ENCODE data around the gene THY1. TPM values are rescaled to one million over a fixed set of nuclear protein-coding genes. Genes with fewer than 3 reads are reported as not detected.

THY1 gene
- total and polyA plus RNA-seq, 8 donors, result 1.4 to 28.6 (median 4.4) TPM

- 1 to 2% methylated on average over 47 to 49 of the region's 49 CpGs for WGBS, 2 donors
- Histone ChIP-seq H3K27me3 (peaks cover 0 to 12% (median 0%) of the 10 kb centered on the region in 4 donors), H3K9me3 (no peaks in the 10 kb centered on the region), H3K4me1 (no peaks in the 10 kb centered on the region), H3K4me3 (peak overlapping the region in 2 of 4 donors; percentile 10 to 30), H3K27ac (no peak overlapping the region), H3K36me3 (no peaks in the 10 kb centered on the region)
- DNase-seq (no peak), ATAC-seq (peak in 3 of 4 donors; percentile 40 to 53 (median 43)), FAIRE-seq (no peak)
- intact Hi-C loops (cut with DNase I), result no loop called here
- TF ChIP-seq CTCF (IDR thresholded peaks at IDR 0.05), result no peak
These were observed 797 bp downstream of the THY1 start for GRCh38 chr11:119421941-119422808.

GRCh38 chr11:119421351-119421750, 1.6 kb downstream of the THY1 start:
- no peaks in the 10 kb centered on the region for H3K9me3 ChIP-seq
- H3K4me3 ChIP-seq, result peak overlapping the region in 1 of 4 donors; percentile 30
- DNase-seq, result no peak
- no peak for TF ChIP-seq CTCF (IDR thresholded peaks at IDR 0.05)
- H3K4me1 ChIP-seq, result no peaks in the 10 kb centered on the region
- 20 to 24% methylated on average over 8 of the region's 8 CpGs for WGBS, 2 donors
- peaks cover 0 to 12% (median 0%) of the 10 kb centered on the region in 4 donors for H3K27me3 ChIP-seq
- H3K27ac ChIP-seq, result no peak overlapping the region
- no peak for ATAC-seq
- intact Hi-C loops (cut with DNase I), result no loop called here
- no peak for FAIRE-seq
- H3K36me3 ChIP-seq, result no peaks in the 10 kb centered on the region

- no peaks in the 10 kb centered on the region for H3K36me3 ChIP-seq
- no peaks in the 10 kb centered on the region for H3K9me3 ChIP-seq
- FAIRE-seq, result no peak
- H3K4me3 ChIP-seq, result no peak overlapping the region
- H3K27me3 ChIP-seq, result peaks cover 0 to 12% (median 0%) of the 10 kb centered on the region in 4 donors
- DNase-seq, result no peak
- H3K4me1 ChIP-seq, result no peaks in the 10 kb centered on the region
- 63 to 70% methylated on average over 8 of the region's 8 CpGs for WGBS, 2 donors
- H3K27ac ChIP-seq, result no peak overlapping the region
- intact Hi-C loops (cut with DNase I), result no loop called here
- no peak for ATAC-seq
- no peak for TF ChIP-seq CTCF (IDR thresholded peaks at IDR 0.05)
These were observed 2.3 kb downstream of the THY1 start for GRCh38 chr11:119420631-119421030.

GRCh38 chr11:119419834-119420492, 3.0 kb downstream of the THY1 start:
- no peak for FAIRE-seq
- H3K36me3 ChIP-seq, result no peaks in the 10 kb centered on the region
- H3K27ac ChIP-seq, result no peak overlapping the region
- no peaks in the 10 kb centered on the region for H3K9me3 ChIP-seq
- intact Hi-C loops (cut with DNase I), result no loop called here
- DNase-seq, result no peak
- peaks cover 0 to 12% (median 0%) of the 10 kb centered on the region in 4 donors for H3K27me3 ChIP-seq
- no peak for ATAC-seq
- 68 to 76% methylated on average over 18 of the region's 18 CpGs for WGBS, 2 donors
- H3K4me3 ChIP-seq, result no peak overlapping the region
- no peaks in the 10 kb centered on the region for H3K4me1 ChIP-seq
- TF ChIP-seq CTCF (IDR thresholded peaks at IDR 0.05), result no peak

Measured in pancreas (tissue), 10 donors.